NT2/D1 (cell line): ENCODE measurements around the gene CDC42EP4.

Experiments
- SUZ12 ChIP-seq: IDR thresholded peaks from 2 replicates; pipeline ENCODE4 v1.6.1; 2011; ENCODE audit not compliant: insufficient read length, insufficient read depth; ENCODE audit errors: extremely low read depth
- YY1 ChIP-seq: IDR thresholded peaks from 2 replicates; pipeline ENCODE4 v1.6.1; 2011; ENCODE audit not compliant: insufficient read length, insufficient read depth
- ZNF274 ChIP-seq: IDR thresholded peaks from 2 replicates; pipeline ENCODE4 v1.6.1; 2011; ENCODE audit warnings: mild to moderate bottlenecking, low read depth, low read length

GRCh38 chr17:73286863-73287296 is 24.9 kb downstream of the CDC42EP4 start:
- no peak for TF ChIP-seq YY1
- no peak for TF ChIP-seq ZNF274
- TF ChIP-seq SUZ12 = no peak
